ENCODE measurements around the gene ARAF. TPM values are rescaled to one million over a fixed set of nuclear protein-coding genes. Genes with fewer than 3 reads are reported as not detected.

ARAF gene
- total RNA-seq, 1 donor from 2014 or later, result 76.5 TPM

DNA sequence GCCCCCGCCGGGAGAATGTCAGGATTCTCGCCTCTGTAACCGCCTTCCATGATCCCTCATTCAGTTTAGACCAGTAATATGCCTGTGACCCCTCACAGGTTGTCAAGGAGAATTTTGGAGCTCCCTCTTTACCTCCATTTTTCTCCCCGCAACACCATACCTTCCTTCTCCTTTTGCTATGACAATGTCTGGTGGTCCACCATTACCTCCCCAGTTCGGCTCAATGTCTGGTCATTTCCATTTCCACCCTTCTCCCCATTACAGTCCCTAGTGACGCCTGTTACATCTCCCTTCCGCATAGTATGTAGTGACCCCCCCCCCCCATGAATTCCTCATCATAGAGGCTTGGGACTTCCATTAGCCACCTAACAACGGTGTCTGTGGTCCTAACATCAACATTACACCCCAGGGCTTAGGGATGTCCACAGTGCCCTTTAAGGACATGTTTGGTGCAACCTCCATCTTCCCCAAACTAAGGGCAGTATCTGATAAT, 700 bp downstream of the ARAF start:
- no peak for ATAC-seq
- intact Hi-C loops (cut with DNase I), result loop anchor here (2.0 to 5.0 kb wide), 2 partner anchors 86 to 463 kb away; no protein-coding TSS in a partner anchor

DNA sequence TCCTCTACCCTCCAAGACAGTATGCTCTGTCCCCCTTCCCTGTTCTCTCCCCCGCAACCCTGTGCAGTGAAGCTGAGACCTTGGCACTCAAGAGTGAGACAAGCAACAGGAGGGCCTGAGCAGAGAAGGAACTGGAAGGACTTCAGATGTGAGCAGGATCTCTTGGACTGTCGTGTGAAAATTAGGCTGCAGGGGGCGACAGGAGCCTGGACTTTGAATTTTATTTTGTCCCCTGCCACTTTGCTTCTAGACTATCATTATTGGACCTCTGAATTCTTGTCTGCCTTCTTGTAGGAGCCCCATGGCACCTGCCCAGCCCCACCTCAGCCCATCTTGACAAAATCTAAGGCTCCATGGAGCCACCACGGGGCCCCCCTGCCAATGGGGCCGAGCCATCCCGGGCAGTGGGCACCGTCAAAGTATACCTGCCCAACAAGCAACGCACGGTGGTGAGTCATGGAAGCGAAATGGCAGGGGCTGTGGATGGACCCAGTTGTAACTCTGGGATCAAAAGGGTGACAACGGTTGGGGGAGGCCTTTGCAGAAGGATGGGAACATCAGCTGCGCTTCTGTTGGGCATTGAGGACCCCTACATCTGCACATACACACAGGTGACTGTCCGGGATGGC, 1.7 kb downstream of the ARAF start:
- no peak for DNase-seq (ENCODE audit: missing footprints)
- ATAC-seq, result no peak
- intact Hi-C loops (cut with DNase I), result loop anchor here (2.0 to 5.0 kb wide), 2 partner anchors 85 to 462 kb away; no protein-coding TSS in a partner anchor

More for the DNA sequence above, 700 bp downstream of the ARAF start:
- no peak for DNase-seq (ENCODE audit: missing footprints)

DNA sequence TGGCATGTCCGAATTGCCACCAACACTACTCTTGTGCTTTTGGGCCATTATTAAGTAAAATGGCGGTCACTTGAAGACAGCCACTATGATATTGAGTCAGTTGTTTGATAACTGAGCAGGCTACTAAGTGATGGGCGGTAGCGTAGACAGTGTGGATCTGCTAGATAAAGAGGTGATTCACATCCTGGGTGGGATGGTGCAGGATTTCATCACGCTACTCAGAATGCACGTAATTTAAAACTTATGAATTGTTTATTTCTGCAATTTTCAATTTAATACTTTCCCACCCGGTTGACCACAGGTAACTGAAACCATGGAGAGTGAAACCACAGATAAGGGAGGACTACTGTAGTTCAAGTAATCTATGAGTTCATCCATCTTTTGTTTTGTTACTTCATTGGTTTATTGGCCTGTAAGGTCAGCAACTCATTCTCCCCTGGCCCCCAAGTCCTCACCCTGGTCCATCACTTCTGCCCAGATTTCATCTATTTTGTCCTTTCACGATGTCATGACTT, 2.9 kb downstream of the ARAF start:
- ATAC-seq (no peak), DNase-seq (ENCODE audit: missing footprints) (no peak)
- intact Hi-C loops (cut with DNase I), result loop anchor here (2.0 to 5.0 kb wide), 2 partner anchors 83 to 461 kb away; no protein-coding TSS in a partner anchor

- ATAC-seq (no peak), DNase-seq (ENCODE audit: missing footprints) (no peak)
- intact Hi-C loops (cut with DNase I), result loop anchor here (5.0 kb wide), 1 partner anchor 83 kb away; no protein-coding TSS in a partner anchor
Measured at GRCh38 chrX:47564438-47565085, 3.6 kb downstream of the ARAF start.

DNA sequence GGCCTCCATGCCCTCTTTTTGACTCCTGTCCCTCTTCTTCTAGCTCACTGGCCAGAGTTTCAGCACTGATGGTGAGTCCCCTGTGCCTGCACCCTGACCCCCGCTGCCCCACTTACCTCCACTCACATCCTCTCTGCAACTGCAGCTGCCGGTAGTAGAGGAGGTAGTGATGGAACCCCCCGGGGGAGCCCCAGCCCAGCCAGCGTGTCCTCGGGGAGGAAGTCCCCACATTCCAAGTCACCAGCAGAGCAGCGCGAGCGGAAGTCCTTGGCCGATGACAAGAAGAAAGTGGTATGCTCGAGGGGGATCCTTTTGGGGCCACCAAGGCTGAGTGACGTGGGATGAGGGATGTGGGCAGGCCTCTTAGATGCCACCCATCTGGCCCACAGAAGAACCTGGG, 5.8 kb downstream of the ARAF start:
- DNase-seq (ENCODE audit: missing footprints) (no peak), ATAC-seq (no peak)
- intact Hi-C loops (cut with DNase I), result no loop called here

GRCh38 chrX:47568656-47569295, 7.8 kb downstream of the ARAF start:
- no peak for ATAC-seq
- intact Hi-C loops (cut with DNase I), result no loop called here

GRCh38 chrX:47570794-47571193, 9.8 kb downstream of the ARAF start:
- no peak for ATAC-seq
- no peak for DNase-seq (ENCODE audit: missing footprints)
- intact Hi-C loops (cut with DNase I), result no loop called here

More at GRCh38 chrX:47568656-47569295, 7.8 kb downstream of the ARAF start:
- DNase-seq (ENCODE audit: missing footprints), result no peak

GRCh38 chrX:47571215-47571614, 10.2 kb downstream of the ARAF start:
- DNase-seq (ENCODE audit: missing footprints) (no peak), ATAC-seq (no peak)
- intact Hi-C loops (cut with DNase I), result no loop called here

DNA sequence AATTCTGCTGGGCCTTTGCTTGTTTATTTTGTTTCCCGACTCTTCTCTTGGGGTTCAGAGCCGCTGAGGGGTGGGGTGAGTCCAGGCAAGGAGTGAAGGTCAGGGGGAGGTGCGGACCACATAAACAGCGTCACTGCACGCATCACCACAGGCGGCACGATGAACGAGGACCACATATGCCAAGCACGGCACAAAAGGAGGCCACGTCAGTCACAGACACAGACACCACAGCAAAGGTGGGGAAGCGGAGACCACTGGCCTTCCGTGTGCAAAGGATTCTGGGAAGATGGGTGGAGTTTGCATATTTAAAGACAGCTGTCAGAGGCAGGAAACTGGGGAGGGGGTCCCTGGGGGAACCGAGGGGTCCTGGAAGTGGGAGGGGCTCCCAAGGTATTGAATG, 10.9 kb downstream of the ARAF start:
- intact Hi-C loops (cut with DNase I), result no loop called here
- ATAC-seq, result no peak
- DNase-seq (ENCODE audit: missing footprints), result no peak

GRCh38 chrX:47572773-47573340, 11.9 kb downstream of the ARAF start:
- ATAC-seq (peak; percentile 5), DNase-seq (ENCODE audit: missing footprints) (no peak)
- intact Hi-C loops (cut with DNase I), result no loop called here

- intact Hi-C loops (cut with DNase I), result no loop called here
- peak; percentile 62 for ATAC-seq
- DNase-seq (ENCODE audit: missing footprints), result peak; percentile 68
Measured at GRCh38 chrX:47573341-47574075, 12.5 kb downstream of the ARAF start.

GRCh38 chrX:47574076-47574546, 13.1 kb downstream of the ARAF start:
- intact Hi-C loops (cut with DNase I), result no loop called here
- ATAC-seq, result peak; percentile 32
- DNase-seq (ENCODE audit: missing footprints), result peak; percentile 61

DNA sequence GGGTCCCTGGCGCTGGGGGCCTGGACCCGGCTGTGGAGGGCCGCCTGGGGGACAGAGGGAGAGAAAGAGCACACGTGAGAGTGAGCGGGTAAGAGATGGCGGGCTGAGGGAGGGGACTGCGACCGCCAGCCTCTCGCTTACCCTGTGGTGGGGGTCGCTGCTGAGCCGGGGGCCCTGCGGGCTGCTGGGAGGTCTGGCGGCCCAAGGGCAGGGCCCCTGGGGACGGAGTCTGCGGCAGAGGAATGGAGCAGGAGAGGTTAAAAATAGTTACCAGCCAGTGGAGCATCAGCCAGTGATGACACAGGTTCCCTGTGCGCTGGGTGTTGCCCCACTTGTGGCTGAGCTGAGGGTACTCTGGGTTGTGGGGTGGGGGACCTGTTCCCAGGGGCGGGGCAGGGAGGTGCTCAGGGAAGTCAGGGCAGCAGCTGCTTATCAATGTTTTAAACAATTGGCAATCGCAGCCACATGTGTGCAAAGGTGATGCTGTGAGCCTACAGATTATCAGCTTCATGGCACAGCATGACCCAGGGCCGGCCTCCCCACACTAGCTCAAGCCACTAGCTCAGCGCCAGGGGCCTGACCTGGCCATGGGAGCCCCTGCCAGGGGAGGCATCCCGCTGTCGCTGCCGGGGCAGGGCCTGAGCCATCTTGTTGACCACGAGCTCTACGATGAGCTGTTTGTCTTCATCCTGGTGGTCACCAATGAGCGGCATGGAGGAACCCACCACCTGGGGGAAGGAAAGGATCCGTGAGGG, 13.7 kb downstream of the ARAF start:
- ATAC-seq, result peak; percentile 5
- intact Hi-C loops (cut with DNase I), result no loop called here
- no peak for DNase-seq (ENCODE audit: missing footprints)

DNA sequence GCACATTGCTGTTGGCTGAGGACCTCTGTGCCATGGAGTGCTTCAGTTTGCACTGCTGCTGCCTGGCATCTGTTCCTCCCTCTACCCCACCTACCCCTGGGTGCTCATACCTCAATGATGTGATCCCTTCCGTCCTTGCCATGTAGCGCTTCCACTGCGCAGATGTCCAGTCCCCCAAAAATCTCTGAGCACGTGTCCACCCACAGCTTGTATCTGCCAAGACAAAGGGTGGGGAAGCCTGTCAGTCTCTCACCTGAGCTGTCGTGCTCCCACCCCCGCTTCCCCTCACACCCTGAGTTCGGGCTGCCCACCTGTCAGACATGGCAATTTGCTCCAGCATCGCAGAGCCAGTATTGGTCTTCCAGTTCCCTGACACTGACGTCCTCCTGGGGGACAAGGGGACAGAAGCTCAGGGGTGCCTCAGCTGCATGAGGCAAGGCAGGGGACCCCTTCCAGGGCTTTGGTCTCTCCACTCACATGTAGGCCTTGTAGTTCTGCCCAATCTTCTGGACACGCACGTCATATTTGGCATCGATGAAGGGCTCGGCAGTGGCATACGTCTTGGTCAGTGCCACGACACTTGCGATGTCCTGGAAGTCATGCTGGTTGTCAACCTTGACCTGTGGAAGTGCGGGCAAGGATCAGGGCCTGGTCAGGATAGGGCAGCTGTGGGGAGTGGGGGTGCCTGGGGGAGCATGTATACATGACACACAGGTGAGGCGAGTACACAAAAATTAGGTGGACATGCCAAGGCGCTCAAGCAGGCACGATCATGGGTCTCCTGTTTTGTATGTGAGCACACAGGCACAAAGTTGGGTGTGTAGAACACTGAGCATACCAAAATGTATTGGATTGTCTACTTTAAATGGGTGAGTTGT, 15.3 kb downstream of the ARAF start:
- no peak for DNase-seq (ENCODE audit: missing footprints)
- ATAC-seq, result no peak
- intact Hi-C loops (cut with DNase I), result no loop called here

- no peak for DNase-seq (ENCODE audit: missing footprints)
- intact Hi-C loops (cut with DNase I), result no loop called here
- no peak for ATAC-seq
Measured at GRCh38 chrX:47577424-47577823, 16.4 kb downstream of the ARAF start.

DNA sequence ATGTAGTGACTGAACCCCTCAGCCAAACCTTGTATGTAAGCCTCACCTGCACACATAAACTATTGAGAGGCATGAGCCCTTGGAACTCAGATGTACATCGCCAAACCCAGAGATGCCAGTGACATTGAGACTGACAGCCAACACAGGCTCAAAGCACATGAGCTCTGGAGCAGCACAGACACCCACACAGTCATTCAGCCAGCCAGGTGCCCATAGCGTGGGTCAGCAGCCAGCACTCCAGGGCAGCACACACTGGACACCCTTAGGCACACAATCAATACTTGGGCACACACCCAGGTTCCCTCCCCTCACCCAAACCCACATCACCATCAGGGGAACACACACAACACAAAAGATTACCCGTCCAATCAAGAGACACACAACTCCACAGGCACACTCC, 16.9 kb downstream of the ARAF start:
- intact Hi-C loops (cut with DNase I), result no loop called here
- no peak for ATAC-seq
- no peak for DNase-seq (ENCODE audit: missing footprints)

DNA sequence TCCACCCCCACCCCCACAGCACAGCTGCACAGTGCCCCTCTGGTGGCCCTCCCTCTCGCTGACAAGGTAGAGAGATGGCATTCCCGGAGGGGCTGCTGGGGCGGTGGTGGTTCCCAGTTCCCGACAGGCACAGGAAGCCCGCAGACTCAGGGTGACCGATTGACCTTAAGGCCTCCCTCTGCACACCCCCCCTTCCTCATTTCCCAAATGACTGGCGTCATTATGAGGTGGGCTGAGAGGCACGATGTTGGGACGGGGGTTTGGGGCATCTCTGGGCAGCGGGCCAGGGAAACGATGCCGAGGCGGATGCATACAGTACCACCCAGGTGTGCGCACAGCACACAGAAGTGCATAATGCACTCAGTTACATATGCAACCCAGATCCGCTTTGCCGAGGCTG, 17.7 kb downstream of the ARAF start:
- DNase-seq (ENCODE audit: missing footprints), result no peak
- intact Hi-C loops (cut with DNase I), result no loop called here
- ATAC-seq, result no peak

All from Right ventricle myocardium inferior (tissue), 1 donor.